ENCODE data around the gene UTS2. TPM values are rescaled to one million over a fixed set of nuclear protein-coding genes. Genes with fewer than 3 reads are reported as not detected.

UTS2 gene
- total RNA-seq, 1 donor from 2014 or later, result not detected

DNA sequence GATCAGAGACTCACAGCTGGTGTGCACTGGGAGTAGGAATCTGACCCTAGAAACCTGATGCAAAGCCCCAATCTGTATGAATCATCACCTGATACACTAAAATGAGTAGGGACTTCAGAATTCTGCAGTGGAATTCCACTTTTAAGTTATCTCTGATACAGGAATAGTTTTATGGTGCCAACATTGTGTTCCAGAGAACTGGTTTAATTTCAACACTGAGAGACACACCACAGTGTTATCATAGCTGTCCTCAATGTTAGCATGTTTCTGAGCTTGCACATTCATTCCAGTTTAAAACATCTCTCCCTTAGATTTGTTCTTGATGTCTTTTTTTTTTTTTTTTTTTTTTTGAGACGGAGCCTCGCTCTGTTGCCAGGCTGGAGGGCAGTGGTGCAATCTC lies 7.1 kb downstream of the UTS2 start:
- H3K9me3 Mint-ChIP-seq, result no peaks in the 10 kb centered on the region
- H3K27me3 Mint-ChIP-seq, result peaks cover 3% of the 10 kb centered on the region
- DNase-seq (ENCODE audit: extremely low spot score, unreplicated experiment), result no peak
- no peak overlapping the region for H3K27ac Mint-ChIP-seq
- peaks cover 2% of the 10 kb centered on the region for H3K36me3 Mint-ChIP-seq
- TF ChIP-seq, protein P1, sequence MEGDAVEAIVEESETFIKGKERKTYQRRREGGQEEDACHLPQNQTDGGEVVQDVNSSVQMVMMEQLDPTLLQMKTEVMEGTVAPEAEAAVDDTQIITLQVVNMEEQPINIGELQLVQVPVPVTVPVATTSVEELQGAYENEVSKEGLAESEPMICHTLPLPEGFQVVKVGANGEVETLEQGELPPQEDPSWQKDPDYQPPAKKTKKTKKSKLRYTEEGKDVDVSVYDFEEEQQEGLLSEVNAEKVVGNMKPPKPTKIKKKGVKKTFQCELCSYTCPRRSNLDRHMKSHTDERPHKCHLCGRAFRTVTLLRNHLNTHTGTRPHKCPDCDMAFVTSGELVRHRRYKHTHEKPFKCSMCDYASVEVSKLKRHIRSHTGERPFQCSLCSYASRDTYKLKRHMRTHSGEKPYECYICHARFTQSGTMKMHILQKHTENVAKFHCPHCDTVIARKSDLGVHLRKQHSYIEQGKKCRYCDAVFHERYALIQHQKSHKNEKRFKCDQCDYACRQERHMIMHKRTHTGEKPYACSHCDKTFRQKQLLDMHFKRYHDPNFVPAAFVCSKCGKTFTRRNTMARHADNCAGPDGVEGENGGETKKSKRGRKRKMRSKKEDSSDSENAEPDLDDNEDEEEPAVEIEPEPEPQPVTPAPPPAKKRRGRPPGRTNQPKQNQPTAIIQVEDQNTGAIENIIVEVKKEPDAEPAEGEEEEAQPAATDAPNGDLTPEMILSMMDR (conservative IDR thresholded peaks at IDR 0.05), result no peak
- H3K4me1 Mint-ChIP-seq (ENCODE audit: unreplicated experiment), result no peaks in the 10 kb centered on the region
- no peak overlapping the region for H3K4me3 Mint-ChIP-seq

DNA sequence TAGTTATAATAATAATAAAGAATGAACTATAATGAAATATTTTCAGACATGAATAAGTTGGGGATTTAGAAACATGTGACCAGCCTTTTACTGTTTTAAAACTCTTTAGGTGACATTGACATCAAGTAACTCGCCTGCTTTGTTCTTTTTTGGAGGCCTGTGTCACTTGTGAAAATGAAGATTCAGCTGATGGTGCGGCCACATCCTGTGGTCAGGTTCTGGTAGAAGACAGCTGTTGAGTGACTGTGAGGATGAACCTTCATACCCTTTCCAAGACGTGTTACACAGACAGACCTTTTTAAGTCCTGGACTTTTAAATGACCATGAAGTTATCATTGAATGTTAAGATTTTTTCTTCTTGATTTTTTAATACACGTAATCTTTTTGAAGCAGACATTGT lies 10.3 kb downstream of the UTS2 start:
- no peak for DNase-seq (ENCODE audit: extremely low spot score, unreplicated experiment)
- no peaks in the 10 kb centered on the region for H3K4me1 Mint-ChIP-seq (ENCODE audit: unreplicated experiment)

DNA sequence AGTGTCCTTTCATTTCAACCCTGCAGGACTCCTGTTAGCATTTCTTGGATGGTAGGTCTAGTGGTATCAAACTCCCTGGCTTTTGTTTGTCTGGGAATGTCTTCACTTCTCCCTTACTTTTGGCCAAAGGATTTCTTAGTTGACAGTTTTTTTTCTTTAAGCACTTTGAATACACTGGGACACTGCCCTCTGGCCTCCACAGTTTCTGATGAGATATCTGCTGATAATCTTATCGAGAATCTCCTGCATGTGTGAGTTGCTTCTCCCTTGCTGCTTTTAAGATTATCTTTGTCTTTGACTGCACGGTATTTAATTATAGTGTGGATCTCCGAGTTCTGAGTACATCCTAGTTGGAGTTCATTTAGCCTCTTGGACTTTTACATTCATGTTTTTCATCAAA lies 13.3 kb downstream of the UTS2 start:
- no peaks in the 10 kb centered on the region for H3K27me3 Mint-ChIP-seq
- DNase-seq (ENCODE audit: extremely low spot score, unreplicated experiment), result no peak
- no peaks in the 10 kb centered on the region for H3K4me1 Mint-ChIP-seq (ENCODE audit: unreplicated experiment)
- H3K4me3 Mint-ChIP-seq, result no peak overlapping the region
- H3K27ac Mint-ChIP-seq, result no peak overlapping the region
- H3K9me3 Mint-ChIP-seq, result peaks cover 7% of the 10 kb centered on the region
- TF ChIP-seq, protein P1 (conservative IDR thresholded peaks at IDR 0.05), result no peak
- peaks cover 40% of the 10 kb centered on the region for H3K36me3 Mint-ChIP-seq

More for the DNA sequence above, 10.3 kb downstream of the UTS2 start:
- H3K4me3 Mint-ChIP-seq, result no peak overlapping the region
- TF ChIP-seq, protein P1 (conservative IDR thresholded peaks at IDR 0.05), result no peak
- peaks cover 27% of the 10 kb centered on the region for H3K36me3 Mint-ChIP-seq
- H3K27me3 Mint-ChIP-seq, result no peaks in the 10 kb centered on the region
- H3K27ac Mint-ChIP-seq, result no peak overlapping the region
- H3K9me3 Mint-ChIP-seq, result peaks cover 7% of the 10 kb centered on the region

DNA sequence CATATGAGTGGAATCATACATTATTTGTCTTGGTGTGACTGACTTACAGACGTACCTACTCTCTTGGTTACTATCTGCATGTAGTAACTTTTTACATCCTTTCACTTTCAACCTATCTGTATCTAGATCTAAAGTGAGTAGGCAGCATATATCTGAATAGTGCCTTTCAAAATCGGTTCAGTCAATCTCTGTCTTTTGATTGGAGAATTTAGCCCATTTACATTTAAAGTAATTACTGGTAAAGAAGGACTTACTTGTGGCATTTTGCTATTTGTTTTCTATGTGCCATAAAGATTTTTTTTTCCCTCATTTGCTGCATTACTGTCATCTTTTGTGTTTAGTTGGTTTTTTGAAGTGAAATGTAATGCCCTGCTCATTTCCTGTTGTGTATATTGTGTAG lies 14.2 kb downstream of the UTS2 start:
- Mint-ChIP-seq H3K4me3 (no peak overlapping the region), H3K27ac (no peak overlapping the region), H3K9me3 (peaks cover 7% of the 10 kb centered on the region), H3K36me3 (peaks cover 40% of the 10 kb centered on the region), H3K27me3 (no peaks in the 10 kb centered on the region), H3K4me1 (ENCODE audit: unreplicated experiment) (no peaks in the 10 kb centered on the region)
- DNase-seq (ENCODE audit: extremely low spot score, unreplicated experiment), result no peak
- TF ChIP-seq, protein P1 (conservative IDR thresholded peaks at IDR 0.05), result no peak

DNA sequence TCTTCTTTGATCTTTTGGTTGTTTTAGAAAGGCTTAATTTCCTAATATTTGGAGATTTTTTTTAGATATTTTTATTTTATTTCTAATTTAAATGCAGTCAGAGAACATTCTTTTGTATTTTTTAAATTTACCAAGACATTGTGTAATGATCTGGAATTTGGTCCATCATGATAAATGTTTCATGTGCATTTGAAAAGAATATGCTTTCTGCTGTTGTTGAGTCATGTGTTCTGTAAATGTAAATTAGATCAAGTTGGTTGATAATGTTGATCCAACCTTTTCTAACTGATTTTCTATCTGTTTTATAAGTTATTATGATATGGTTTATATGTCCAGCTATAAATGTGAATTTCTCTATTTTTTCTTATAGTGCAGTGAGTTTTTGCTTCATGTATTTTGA lies 19.8 kb downstream of the UTS2 start:
- no peak for DNase-seq (ENCODE audit: extremely low spot score, unreplicated experiment)
- Mint-ChIP-seq H3K9me3 (no peaks in the 10 kb centered on the region), H3K36me3 (peaks cover 17% of the 10 kb centered on the region), H3K27ac (no peak overlapping the region), H3K27me3 (no peaks in the 10 kb centered on the region), H3K4me1 (ENCODE audit: unreplicated experiment) (no peaks in the 10 kb centered on the region), H3K4me3 (no peak overlapping the region)
- TF ChIP-seq, protein P1 (conservative IDR thresholded peaks at IDR 0.05), result no peak

DNA sequence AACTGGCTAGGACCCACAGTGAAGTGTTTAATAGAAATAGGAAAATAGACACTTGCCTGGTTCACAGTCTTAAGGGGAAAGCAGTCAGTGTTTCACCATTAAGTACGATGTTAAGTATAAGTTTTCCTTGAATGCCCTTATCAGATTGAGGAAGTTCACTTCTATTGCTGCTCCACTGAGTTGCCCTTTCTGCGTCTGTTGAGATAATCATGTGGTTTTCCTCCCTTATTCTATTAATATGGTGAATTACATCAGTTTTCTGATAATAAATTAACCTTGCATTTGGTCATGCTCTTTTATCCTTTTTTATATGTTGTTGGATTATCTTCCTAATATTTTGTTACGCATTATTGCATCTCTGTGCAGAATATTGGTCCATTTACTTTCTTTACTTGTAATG lies 21.4 kb downstream of the UTS2 start:
- Mint-ChIP-seq H3K27me3 (no peaks in the 10 kb centered on the region), H3K27ac (no peak overlapping the region), H3K4me3 (no peak overlapping the region), H3K36me3 (peaks cover 6% of the 10 kb centered on the region), H3K9me3 (no peaks in the 10 kb centered on the region), H3K4me1 (ENCODE audit: unreplicated experiment) (no peaks in the 10 kb centered on the region)
- no peak for DNase-seq (ENCODE audit: extremely low spot score, unreplicated experiment)
- TF ChIP-seq, protein P1 (conservative IDR thresholded peaks at IDR 0.05), result no peak

Data from type B pancreatic cell (in vitro differentiated cells).